IMR-90 (cell line): ENCODE measurements around the gene CACNA1D.

ENCODE experiments used
- CTCF ChIP-seq: conservative IDR thresholded peaks from 2 replicates; pipeline ENCODE4 v1.5.1; 2012; ENCODE audit warnings: mild to moderate bottlenecking, low read depth, low read length, improper control_type of control experiment
- MAZ ChIP-seq: IDR thresholded peaks from 2 replicates; pipeline ENCODE4 v1.6.1; 2012; ENCODE audit warnings: low read depth, mild to moderate bottlenecking, low read length, improper control_type of control experiment, moderate library complexity, borderline replicate concordance
- POLR2A ChIP-seq: IDR thresholded peaks from 2 replicates; pipeline ENCODE4 v1.6.1; 2012; ENCODE audit warnings: mild to moderate bottlenecking, low read depth, low read length

- TF ChIP-seq CTCF (no peak), MAZ (no peak), POLR2A (no peak)
Observed at GRCh38 chr3:53577506-53577905, 83.1 kb downstream of the CACNA1D start.
